C1 segment of cervical spinal cord (tissue), 14 donors: ENCODE results near the gene C5orf15.

ENCODE experiments used
- DNase-seq, 14 donors: peaks; one replicate each; lab custom pipeline; 2025; lab: John Stamatoyannopoulos, UW

Gene C5orf15

DNA sequence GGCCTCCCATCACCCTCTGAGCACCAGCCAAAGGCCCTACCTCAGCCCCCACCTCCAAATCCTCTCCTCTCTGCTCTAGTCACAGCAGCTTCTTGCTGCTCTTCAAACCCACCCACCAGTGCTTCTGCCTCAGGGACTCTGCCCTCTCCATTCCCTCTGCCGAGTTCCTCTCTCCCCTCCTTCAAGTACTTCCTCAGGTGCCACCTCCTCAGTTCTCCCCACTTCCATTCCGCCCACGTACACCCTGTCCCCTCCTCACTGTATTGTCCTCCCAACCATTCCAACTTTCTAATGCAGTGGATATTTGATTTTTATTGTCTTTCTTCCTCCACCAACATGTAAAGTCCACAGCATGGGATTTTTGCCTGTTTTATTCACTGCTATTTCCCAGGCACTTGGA is 43.2 kb downstream of the C5orf15 start:
- DNase-seq = no peak

DNA sequence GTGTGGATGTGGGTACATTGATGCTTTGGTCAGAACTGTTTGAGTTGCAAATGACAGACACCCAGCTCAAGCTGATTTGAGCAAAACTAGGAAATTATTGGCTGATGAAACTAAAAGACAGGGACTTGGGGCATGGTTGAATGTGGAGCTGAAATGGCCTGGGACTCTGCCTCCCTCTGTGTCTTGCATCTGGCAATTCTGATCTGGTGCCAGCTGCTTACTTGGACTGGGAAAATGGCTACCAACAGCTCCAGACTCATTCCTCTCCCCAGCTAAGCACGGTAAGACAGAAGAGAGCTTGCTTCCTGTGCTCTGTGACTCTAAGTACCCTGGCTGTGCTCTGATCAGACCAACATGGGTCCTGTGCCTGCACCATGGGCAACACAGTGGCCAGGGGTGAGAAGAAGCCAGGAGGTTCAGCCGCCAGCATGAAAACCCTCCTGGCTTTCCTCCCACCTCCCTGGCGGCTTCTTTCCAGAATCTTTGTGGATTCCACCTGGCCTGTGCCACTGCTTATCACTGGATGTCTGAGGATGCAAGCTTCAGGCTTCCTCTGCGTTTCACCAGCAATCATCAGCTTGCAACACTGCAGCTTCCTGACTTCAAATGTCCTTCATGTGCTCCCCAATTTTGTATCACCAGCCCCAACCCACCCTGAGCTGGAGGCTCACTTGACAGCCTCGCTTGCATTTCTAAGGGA is 44.1 kb downstream of the C5orf15 start:
- peak in 2 of 14 donors; percentile 8 to 65 for DNase-seq

DNA sequence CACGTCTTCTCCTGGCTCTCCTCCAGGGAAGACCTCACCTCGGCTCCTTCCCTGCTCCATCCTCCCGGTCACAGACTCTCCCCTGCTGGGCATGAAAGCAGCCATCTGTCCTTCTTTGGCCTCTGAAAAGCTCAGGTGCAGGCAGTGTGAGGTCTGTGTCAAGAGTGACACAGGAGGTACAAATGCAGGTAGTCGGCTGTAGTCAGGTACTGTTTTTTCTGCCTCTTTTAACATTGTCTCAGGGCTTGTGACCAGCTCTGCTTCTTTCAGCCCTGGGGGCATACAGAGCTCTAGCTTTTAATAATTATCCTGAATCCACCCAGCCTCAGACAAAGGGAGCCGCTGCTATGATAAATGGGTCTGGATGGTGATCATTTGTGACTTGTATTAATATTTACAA is 46.4 kb downstream of the C5orf15 start:
- peak in 1 of 14 donors; percentile 83 for DNase-seq

DNA sequence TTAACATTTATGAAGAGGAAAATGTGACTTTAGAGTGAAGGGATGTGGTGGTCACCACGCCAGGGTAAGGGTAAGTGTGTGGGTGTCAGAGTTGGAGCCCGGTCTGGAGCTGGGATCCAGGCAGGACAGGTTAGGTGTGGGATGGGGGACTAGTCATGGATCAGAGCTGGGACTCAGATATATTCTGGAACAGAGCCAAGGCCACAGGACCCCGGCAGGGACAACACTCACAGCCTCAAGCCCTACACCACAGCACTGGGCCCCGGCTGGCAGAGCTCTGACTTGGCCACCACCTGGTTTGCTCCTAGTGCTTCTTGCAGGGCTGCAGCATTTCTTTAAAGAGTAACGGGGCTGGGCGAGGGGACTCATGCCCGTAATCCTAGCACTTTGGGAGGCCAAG is 47.4 kb downstream of the C5orf15 start:
- DNase-seq = no peak

DNA sequence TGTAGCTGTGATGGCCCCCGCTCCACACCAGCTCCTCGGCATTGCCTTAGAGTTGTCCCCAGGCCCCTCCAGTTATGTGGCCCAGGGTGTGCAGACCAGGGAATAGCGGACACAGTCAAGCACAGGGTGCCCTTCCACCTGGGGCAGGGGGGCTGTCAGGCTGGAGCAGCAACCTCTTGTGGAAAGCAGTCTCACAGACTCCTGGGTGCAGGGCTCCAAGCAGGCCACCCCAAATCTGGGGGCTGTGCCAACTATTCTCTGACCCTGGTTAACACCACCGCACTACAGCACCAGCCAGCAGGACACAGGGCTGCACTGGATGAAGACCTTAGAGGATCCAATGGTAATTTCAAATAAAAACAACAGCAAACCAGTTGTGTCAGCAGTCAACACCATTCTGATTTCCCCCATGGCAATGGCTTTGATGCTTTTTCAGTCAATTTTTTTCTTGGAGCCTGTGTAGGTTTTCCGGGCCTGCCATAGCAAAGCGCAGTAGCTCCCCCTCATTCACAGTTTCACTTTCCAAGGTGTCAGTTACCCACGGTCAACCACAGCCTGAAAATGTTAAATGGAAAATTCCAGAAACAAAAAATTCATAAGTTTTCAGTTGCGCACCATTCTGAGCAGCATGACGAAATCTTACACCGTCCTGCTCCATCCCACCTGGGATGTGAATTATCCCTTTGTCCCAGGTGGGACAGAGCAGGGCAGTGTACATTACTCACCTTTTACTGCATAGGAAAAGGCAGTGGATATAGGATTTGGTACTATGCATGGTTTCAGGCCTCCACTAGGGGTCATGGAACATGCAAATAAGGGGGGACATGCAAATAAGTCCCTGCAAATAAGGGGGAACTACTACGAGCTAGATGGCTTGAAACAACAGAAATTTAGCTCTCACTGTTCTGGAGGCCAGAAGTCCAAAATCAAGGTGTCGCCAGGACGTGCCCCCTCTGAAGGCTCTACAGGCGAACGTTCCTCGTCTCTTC is 49.0 kb downstream of the C5orf15 start:
- no peak for DNase-seq

DNA sequence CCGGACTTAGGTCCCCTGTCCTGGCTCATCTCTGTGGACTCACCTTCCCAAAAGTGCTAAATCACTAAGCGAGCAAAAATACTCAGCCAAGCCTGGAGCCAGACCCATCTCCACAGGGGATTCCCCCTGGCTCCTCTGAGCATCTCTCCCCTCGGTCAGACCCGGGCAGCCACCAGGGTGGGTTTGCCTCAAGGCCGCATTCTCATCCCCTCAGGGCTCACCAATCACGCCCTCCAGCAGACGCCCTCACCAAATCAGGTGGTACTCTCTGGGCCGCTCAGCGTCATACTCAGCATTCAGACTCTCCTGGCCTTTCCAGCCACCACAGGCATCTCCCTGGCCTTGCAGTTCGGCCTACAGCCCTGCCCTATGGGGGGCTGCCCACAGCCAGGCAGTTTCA is 49.7 kb downstream of the C5orf15 start:
- DNase-seq = no peak

DNA sequence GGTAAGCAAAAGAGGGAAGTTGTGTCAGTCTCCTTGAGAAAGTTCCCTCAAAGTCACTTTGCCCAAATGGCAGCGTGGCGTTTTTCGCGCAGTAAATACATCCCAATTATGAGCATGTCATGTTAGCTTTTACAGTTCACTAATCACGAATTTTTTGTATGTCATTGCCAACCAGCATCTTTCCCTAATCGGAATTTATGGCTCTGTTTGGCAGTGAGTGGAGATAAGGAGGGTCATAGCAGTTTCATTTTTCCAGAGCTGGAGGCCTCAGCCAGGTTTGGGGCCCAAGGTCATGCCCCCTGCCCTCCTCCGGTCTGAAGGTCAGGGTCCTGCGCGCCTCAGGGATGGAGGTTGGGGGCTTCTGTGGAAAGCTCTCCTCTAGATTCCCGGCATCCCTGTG is 50.1 kb downstream of the C5orf15 start:
- DNase-seq = no peak

DNA sequence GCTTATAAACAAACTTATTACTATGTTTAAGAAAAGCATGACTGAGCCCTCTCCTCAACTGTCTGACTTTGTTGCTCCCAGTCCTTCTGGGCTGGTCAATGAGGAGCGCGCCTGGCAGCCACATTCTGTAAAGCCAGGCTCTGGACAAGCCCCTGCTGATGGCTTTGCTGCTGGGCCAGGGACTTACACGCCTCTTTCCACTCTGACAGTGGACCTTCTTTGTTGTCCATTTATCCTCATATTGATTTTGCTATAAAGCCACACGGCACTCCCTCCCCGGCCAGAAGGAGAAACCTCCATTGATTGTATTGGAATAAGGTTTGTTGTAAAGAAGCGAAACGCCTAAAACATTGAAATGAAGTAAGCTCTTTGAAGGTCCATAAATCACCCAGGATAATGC is 50.6 kb downstream of the C5orf15 start:
- DNase-seq = no peak

DNA sequence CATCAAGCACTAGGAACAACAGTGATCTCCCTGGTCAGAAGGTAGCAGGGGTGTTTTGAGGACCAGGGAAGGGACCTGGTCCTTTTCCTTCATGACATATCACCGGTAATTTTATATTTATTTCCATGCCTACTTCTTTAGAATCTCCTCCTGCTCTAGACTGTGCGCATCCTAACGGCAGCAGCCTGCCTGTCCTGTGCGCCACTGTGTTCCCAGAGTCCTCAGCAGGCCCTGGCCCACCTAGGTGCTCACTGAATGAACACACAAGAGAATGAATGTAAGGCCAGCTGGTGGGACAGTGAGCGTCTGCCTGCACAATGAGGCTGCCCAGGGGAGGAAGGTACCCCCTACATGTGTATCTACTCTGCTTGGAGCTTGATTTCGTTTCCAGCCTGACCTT is 51.5 kb downstream of the C5orf15 start:
- no peak for DNase-seq

DNA sequence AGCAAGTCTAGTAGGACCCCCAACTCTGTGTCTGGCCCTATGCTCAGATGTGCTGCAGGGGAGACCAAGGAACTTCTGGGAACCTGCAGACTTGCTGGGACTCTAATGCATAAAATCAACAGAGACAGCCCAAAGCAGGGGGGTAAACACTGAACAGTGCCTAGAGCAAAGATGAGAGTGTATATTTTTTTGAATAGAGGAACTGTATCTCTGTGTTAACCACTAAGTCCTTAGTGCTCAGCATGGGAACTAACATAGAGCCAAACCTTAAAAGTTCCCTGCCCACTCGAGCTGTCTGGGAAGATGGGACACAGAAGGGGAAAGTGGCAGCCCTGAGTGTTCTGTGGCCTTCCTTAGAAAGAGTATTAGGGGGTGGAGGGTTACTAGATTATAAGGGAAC is 51.9 kb downstream of the C5orf15 start:
- no peak for DNase-seq

DNA sequence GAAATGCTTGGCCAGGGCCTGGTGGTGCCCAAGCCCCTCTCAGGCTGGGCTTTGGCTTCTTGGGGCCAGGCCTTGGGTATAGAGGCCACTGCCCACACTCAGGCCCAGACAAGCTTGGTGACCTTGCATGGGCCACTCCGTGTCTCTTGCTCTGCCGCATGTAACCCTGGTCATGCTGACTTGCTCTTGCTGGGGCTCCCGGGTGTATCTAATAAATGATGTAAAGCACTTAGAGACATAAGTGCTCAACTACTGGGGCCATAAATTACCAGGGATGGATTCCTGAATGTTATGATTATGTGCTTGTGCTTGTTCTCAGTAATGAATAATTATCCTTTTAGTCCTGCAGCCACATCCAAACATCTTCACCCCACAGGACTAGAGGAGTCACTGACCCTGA is 54.0 kb downstream of the C5orf15 start:
- DNase-seq = no peak

DNA sequence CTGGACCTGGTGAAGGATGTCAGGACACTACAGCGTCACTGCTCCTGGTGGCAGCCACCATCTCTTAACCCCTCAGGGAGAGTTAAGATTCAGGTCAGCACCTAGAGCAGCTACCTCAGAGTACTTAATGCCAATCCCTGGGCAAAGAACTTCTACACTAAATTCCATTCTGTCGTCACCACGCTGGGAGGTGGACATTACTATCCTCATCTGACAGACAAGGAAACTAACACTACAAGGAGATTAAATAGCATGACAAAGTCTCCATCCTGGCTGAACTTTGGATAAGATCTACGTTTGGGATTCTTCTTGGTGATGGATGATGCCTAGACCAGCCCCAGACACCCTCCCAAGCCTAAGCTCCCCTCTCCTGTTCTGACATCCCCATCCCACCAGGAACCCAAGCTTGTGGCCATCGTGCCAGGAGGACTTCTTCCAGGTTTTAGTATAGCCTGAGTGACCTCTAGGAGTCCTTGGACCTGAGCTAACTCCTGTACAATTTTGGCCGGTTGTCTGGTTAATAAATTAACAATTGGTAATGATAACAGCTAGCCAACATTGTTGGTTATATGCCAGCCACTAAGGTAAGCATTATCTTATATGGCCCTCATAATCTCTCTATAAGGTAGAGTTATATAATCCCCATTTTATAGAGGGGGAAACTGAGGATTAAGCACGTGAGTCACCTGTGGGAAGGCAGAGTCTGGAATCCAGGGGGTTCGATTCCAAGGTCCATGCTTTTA is 54.8 kb downstream of the C5orf15 start:
- no peak for DNase-seq

DNA sequence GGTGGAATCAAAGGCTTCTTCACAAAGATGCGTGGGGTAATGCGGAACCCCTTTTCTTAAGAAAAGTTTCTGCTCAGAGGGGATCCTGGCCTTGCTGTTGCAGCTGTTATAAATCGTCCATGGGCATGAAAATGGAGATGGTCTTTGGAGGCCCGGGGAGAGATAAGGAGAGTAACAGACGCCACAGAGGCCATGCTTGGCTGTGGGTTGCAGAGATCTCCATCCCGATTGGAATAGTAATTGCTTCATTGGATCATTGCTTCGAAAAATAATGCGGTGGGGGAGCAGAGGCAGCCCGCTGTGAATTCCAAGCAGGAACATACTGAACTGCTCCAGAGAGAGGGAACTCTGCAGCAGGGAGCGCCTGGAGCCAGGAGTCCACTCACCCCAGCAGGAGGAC is 55.5 kb downstream of the C5orf15 start:
- DNase-seq = no peak

DNA sequence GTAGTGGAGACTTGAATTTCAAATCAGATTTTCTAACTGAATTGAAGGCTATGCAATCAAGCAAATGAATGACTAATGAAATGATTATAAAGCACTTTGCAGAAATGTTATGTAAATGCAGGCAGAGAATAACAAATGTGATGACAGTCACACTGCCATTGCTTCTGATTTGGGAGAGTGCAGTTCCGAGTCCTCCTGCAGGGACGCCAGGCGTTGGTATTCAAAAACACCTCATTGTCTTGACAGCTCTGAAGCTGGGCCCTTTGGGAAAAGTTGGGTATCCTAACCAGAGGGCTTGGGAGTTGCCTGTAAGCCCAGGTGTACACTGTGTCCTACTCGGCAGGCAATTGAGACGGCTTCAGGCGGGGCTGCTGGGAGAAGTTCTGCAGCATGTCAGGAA is 57.9 kb downstream of the C5orf15 start:
- DNase-seq = no peak

DNA sequence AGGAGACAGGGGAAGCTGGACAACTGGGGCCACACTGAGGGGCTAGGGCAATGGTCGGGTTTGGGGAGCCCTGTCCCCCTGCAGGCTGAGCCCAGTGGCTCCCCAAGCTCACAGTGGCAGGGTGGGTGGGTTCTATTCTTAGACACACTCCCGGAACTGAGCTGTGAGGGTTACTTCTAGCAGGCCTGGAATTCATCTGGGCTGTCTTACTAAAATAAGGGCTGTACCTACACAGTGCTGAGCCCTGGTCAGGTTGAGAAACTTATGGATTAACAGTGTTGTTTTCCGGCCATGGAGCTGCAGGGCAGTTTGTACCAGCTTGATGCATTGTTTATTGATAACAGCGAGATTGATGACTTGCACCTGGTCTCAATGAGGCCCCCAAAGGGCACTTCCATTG is 58.8 kb downstream of the C5orf15 start:
- no peak for DNase-seq

DNA sequence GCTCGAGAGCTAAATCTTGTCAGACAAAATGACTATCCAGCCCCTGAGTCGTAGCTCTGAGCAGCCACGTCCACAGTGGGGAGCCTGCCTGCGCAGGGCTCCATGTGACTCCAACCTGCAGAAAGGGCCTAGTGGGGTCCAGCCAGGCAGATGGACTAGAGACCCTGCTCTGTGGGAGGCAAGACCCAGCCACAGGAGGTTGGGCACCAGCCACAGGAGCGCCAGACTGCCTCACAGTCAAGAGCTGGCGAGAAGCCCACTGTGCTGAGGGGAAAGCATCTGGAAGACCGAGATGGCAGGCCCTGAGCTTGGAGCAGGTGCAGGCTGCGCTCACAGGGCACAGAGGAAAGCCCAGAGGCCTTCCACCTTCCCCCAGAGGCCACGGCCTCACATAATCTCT is 61.4 kb downstream of the C5orf15 start:
- peak in 7 of 14 donors; percentile 9 to 92 (median 36) for DNase-seq

DNA sequence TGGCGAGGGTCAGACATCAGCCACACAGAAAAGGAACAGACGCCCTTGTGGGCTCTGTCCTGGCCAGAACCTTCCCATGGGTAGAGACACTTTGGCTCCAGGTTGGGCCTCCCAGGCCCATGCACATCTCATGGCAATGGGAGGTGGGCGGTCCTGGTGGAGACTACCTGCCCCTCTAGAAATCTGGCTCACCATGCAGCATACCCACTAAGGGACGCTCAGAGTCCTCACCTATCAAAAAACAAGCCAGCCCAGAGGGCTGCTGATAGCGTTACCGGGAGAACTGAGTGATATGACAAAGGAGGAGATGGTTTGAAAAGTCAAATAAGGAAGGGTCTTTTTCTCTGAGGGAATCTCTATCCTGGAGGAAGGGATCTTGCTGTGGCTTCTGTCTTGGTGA is 62.1 kb downstream of the C5orf15 start:
- no peak for DNase-seq
